ENCODE results near the gene TBC1D2.

TBC1D2 gene

GRCh38 chr9:98209530-98209929 lies 45.9 kb downstream of the TBC1D2 start:
- peaks cover 85% of the 10 kb centered on the region for H3K36me3 ChIP-seq
- H3K27me3 ChIP-seq = no peaks in the 10 kb centered on the region
- H3K4me3 ChIP-seq (ENCODE audit: low read depth in 1 of 2, low read length in 1 of 2) = no peak overlapping the region
- H3K9me3 ChIP-seq = no peaks in the 10 kb centered on the region
- H3K27ac ChIP-seq = no peak overlapping the region
- TF ChIP-seq CTCF (IDR thresholded peaks at IDR 0.05) = no peak
- peaks cover 3 to 12% of the 10 kb centered on the region in 2 experiments for H3K4me1 ChIP-seq (ENCODE audit: control insufficient read depth in 1 of 2, insufficient read depth in 1 of 2, low read depth in 1 of 2, low read length in 1 of 2)

- H3K9me3 ChIP-seq = no peaks in the 10 kb centered on the region
- no peak overlapping the region for H3K4me3 ChIP-seq (ENCODE audit: low read depth in 1 of 2, low read length in 1 of 2)
- peaks cover 87% of the 10 kb centered on the region for H3K36me3 ChIP-seq
- no peaks in the 10 kb centered on the region for H3K27me3 ChIP-seq
- TF ChIP-seq CTCF (IDR thresholded peaks at IDR 0.05) = no peak
- peaks cover 3 to 12% of the 10 kb centered on the region in 2 experiments for H3K4me1 ChIP-seq (ENCODE audit: control insufficient read depth in 1 of 2, insufficient read depth in 1 of 2, low read depth in 1 of 2, low read length in 1 of 2)
- no peak overlapping the region for H3K27ac ChIP-seq
Measured at GRCh38 chr9:98208635-98209034, 46.8 kb downstream of the TBC1D2 start.

GRCh38 chr9:98207606-98208005 lies 47.8 kb downstream of the TBC1D2 start:
- no peaks in the 10 kb centered on the region for H3K27me3 ChIP-seq
- no peak for TF ChIP-seq CTCF (IDR thresholded peaks at IDR 0.05)
- peaks cover 87% of the 10 kb centered on the region for H3K36me3 ChIP-seq
- H3K4me3 ChIP-seq (ENCODE audit: low read depth in 1 of 2, low read length in 1 of 2) = no peak overlapping the region
- no peaks in the 10 kb centered on the region for H3K9me3 ChIP-seq
- H3K27ac ChIP-seq = no peak overlapping the region
- peaks cover 3 to 12% of the 10 kb centered on the region in 2 experiments for H3K4me1 ChIP-seq (ENCODE audit: control insufficient read depth in 1 of 2, insufficient read depth in 1 of 2, low read depth in 1 of 2, low read length in 1 of 2)

GRCh38 chr9:98206754-98207153 lies 48.7 kb downstream of the TBC1D2 start:
- Histone ChIP-seq H3K27me3 (no peaks in the 10 kb centered on the region), H3K36me3 (peaks cover 89% of the 10 kb centered on the region), H3K4me3 (ENCODE audit: low read depth in 1 of 2, low read length in 1 of 2) (no peak overlapping the region), H3K27ac (no peak overlapping the region), H3K4me1 (ENCODE audit: control insufficient read depth in 1 of 2, insufficient read depth in 1 of 2, low read depth in 1 of 2, low read length in 1 of 2) (peaks cover 3 to 12% of the 10 kb centered on the region in 2 experiments), H3K9me3 (no peaks in the 10 kb centered on the region)
- no peak for TF ChIP-seq CTCF (IDR thresholded peaks at IDR 0.05)

GRCh38 chr9:98204692-98205091 lies 50.8 kb downstream of the TBC1D2 start:
- H3K36me3 ChIP-seq = peaks cover 89% of the 10 kb centered on the region
- peaks cover 3 to 12% of the 10 kb centered on the region in 2 experiments for H3K4me1 ChIP-seq (ENCODE audit: control insufficient read depth in 1 of 2, insufficient read depth in 1 of 2, low read depth in 1 of 2, low read length in 1 of 2)

More at GRCh38 chr9:98204692-98205091, 50.8 kb downstream of the TBC1D2 start:
- Histone ChIP-seq H3K27ac (no peak overlapping the region), H3K27me3 (no peaks in the 10 kb centered on the region), H3K4me3 (ENCODE audit: low read depth in 1 of 2, low read length in 1 of 2) (no peak overlapping the region), H3K9me3 (no peaks in the 10 kb centered on the region)
- TF ChIP-seq CTCF (IDR thresholded peaks at IDR 0.05) = no peak

Measured in neutrophil (primary cell).